NOMO-1 treated with DMSO at 0.1 percent for 48 hours (cell line): ENCODE data around the gene TLCD1.
A peak's percentile ranks its signal among the peaks of the same experiment; 100 is the strongest.
"Not testable (repeated sequence)": the region's sequence is repeated elsewhere in the genome, so short reads cannot be mapped to it uniquely, and the experiment has no call there.

Source experiments
- DNase-seq: peaks from one replicate; lab custom pipeline; 2025; ENCODE audit not compliant: unreplicated experiment; lab: John Stamatoyannopoulos, UW

Gene TLCD1

GRCh38 chr17:28729950-28730330, 3.9 kb upstream of the TLCD1 start:
- no peak for DNase-seq

GRCh38 chr17:28728364-28729200, 2.5 kb upstream of the TLCD1 start, which contains the start of gene NEK8:
NEK8 (plus strand) TSS chr17:28728788; CDS start chr17:28728814, 26 bp downstream.
- DNase-seq, result peak; percentile 93

GRCh38 chr17:28726627-28727491, 826 bp upstream of the TLCD1 start:
- DNase-seq, result peak; percentile 93

- DNase-seq, result peak; percentile 63
Observed at GRCh38 chr17:28725660-28726225, 290 bp downstream of the TLCD1 start.

- peak; percentile 58 for DNase-seq
Observed at GRCh38 chr17:28725166-28725659, 820 bp downstream of the TLCD1 start.

GRCh38 chr17:28724500-28725165, 1.4 kb downstream of the TLCD1 start:
- no peak for DNase-seq

GRCh38 chr17:28723836-28724499, 2.1 kb downstream of the TLCD1 start:
- DNase-seq, result not testable (repeated sequence)

- DNase-seq, result no peak
Observed at GRCh38 chr17:28723159-28723835, 2.7 kb downstream of the TLCD1 start.

GRCh38 chr17:28722417-28723158, 3.4 kb downstream of the TLCD1 start:
- no peak for DNase-seq

- not testable (repeated sequence) for DNase-seq
Observed at GRCh38 chr17:28720997-28721329, 5.1 kb downstream of the TLCD1 start.

GRCh38 chr17:28720247-28720996, 5.6 kb downstream of the TLCD1 start:
- DNase-seq, result no peak

GRCh38 chr17:28719021-28719433, 7.0 kb downstream of the TLCD1 start:
- no peak for DNase-seq

- DNase-seq, result no peak
Observed at GRCh38 chr17:28718333-28719020, 7.6 kb downstream of the TLCD1 start.

GRCh38 chr17:28717578-28718332, 8.3 kb downstream of the TLCD1 start, which contains the start of gene RAB34:
RAB34 (minus strand) TSS chr17:28717868; CDS start chr17:28717266, 602 bp downstream.
- DNase-seq, result peak; percentile 29

- DNase-seq, result no peak
Observed at GRCh38 chr17:28716740-28717577, 9.1 kb downstream of the TLCD1 start.

- no peak for DNase-seq
Observed at GRCh38 chr17:28715217-28715616, 10.8 kb downstream of the TLCD1 start.
